H1 (cell line): ENCODE measurements around the gene SERINC5. TPM values are rescaled to one million over a fixed set of nuclear protein-coding genes. Genes with fewer than 3 reads are reported as not detected.
A peak's percentile ranks its signal among the peaks of the same experiment; 100 is the strongest.

Experiments
- CEBPB ChIP-seq: IDR thresholded peaks from 2 replicates; pipeline ENCODE4 v1.6.1; 2012; ENCODE audit warnings: low read depth, low read length
- CHD1 ChIP-seq: IDR thresholded peaks from 2 replicates; pipeline ENCODE4 v1.6.1; 2012; ENCODE audit warnings: low read depth, low read length, improper control_type of control experiment
- CREB1 ChIP-seq: IDR thresholded peaks from 2 replicates; pipeline ENCODE4 v1.6.1; 2012; ENCODE audit warnings: inconsistent platforms
- GABPA ChIP-seq: IDR thresholded peaks from 2 replicates; pipeline ENCODE4 v1.6.1; 2011; ENCODE audit warnings: mild to moderate bottlenecking, low read length, moderate library complexity, borderline replicate concordance; ENCODE audit not compliant: insufficient read depth
- HDAC6 ChIP-seq: IDR thresholded peaks from one replicate; pipeline ENCODE4 v1.7.1; 2012; ENCODE audit warnings: low read depth, mild to moderate bottlenecking, inconsistent platforms, low read length, moderate library complexity
- KDM1A ChIP-seq: fragments of 200-600, 300-600 bp; sonication (generic); IDR thresholded peaks from 2 replicates; pipeline ENCODE4 v1.7.1; 2016; ENCODE audit warnings: mild to moderate bottlenecking, low read length, borderline replicate concordance
- KDM4A ChIP-seq: IDR thresholded peaks from one replicate; pipeline ENCODE4 v1.7.1; 2012; ENCODE audit warnings: low read depth, mild to moderate bottlenecking, moderate library complexity, low read length, inconsistent platforms; ENCODE audit not compliant: severe bottlenecking
- KDM5A ChIP-seq: fragments of 200-600 bp; IDR thresholded peaks from 2 replicates; pipeline ENCODE4 v1.7.1; 2012; ENCODE audit warnings: mild to moderate bottlenecking, low read length, inconsistent platforms, mixed read lengths
- MAX ChIP-seq: IDR thresholded peaks from 2 replicates; pipeline ENCODE4 v1.6.1; 2012; ENCODE audit warnings: inconsistent platforms
- POLR2A ChIP-seq, 2 experiments: IDR thresholded peaks; 1 replicate in 1 of 2; 2 replicates in 1 of 2; pipeline ENCODE4 v1.6.1; 2011; ENCODE audit warnings: low read depth in 2 of 2, low read length in 2 of 2, mild to moderate bottlenecking in 2 of 2; ENCODE audit errors: control extremely low read depth in 1 of 2
- POLR2AphosphoS5 ChIP-seq: IDR thresholded peaks from 2 replicates; pipeline ENCODE4 v1.6.1; 2011; ENCODE audit warnings: low read depth, low read length
- SAP30 ChIP-seq: fragments of 300-600 bp; sonication (generic); IDR thresholded peaks from 2 replicates; pipeline ENCODE4 v1.7.1; 2012; ENCODE audit warnings: low read length, moderate library complexity, mild to moderate bottlenecking, inconsistent platforms; ENCODE audit not compliant: insufficient read depth, insufficient replicate concordance
- SIN3A ChIP-seq, 2 experiments: IDR thresholded peaks in 1 of 2; conservative IDR thresholded peaks in 1 of 2; 2 replicates each; pipeline ENCODE4 v1.6.1; 2011 to 2012; ENCODE audit warnings: low read length in 2 of 2, improper control_type of control experiment in 1 of 2, low read depth in 1 of 2, mild to moderate bottlenecking in 1 of 2
- SIRT6 ChIP-seq: IDR thresholded peaks from one replicate; pipeline ENCODE4 v1.7.1; 2012; ENCODE audit warnings: low read length, inconsistent platforms
- SP1 ChIP-seq: IDR thresholded peaks from 2 replicates; pipeline ENCODE4 v1.6.1; 2011; ENCODE audit warnings: low read depth, low read length
- TAF1 ChIP-seq: IDR thresholded peaks from 2 replicates; pipeline ENCODE4 v1.6.1; 2011; ENCODE audit warnings: mild to moderate bottlenecking, low read depth, low read length
- TBP ChIP-seq: IDR thresholded peaks from 2 replicates; pipeline ENCODE4 v1.6.1; 2011; ENCODE audit warnings: low read depth, low read length, improper control_type of control experiment
- YY1 ChIP-seq: IDR thresholded peaks from 2 replicates; pipeline ENCODE4 v1.6.1; 2011; ENCODE audit warnings: low read depth, mild to moderate bottlenecking, low read length
- polyA plus RNA-seq, 7 experiments: library from polyadenylated mRNA; depleted of rRNA in 3 of 7; stranded (reverse) in 5 of 7; unstranded in 2 of 7; fragments of >200 nt in 5 of 7; fragments of 200-250 nt in 2 of 7; gene quantifications; 1 replicate in 5 of 7; 2 replicates in 1 of 7; 4 replicates in 1 of 7; pipeline versions ENCODE4 v1.2.1 to v1.2.3, GENCODE V29; 2011 to 2013; ENCODE audit warnings: missing spikeins in 2 of 7, mixed read lengths in 2 of 7
- total RNA-seq: library from RNA; stranded (reverse); fragmentation: NEBNext Ultra II Directional; extraction: Animal tissue kit (Norgen Biotek cat#: 25700); gene quantifications from 2 replicates; pipeline ENCODE4 v1.2.1, GENCODE V29; 2021

SERINC5 gene
- total and polyA plus RNA-seq, 2 of the 8 experiments (the other 6 are each of a cell fraction or from before 2014, with no cell fraction given), result 32.2 to 149 TPM

- no peak for TF ChIP-seq SAP30
- no peak for TF ChIP-seq CHD1
- TF ChIP-seq CREB1, result peak; percentile 23
- 0 out of 2 replicates have a peak, but pooled peaks have one; percentile 64 for TF ChIP-seq POLR2AphosphoS5
- no peak for TF ChIP-seq KDM4A
- peak; percentile 47; the same call in 1 of the 2 replicates for TF ChIP-seq SP1
- TF ChIP-seq CEBPB, result no peak
- no peak for TF ChIP-seq HDAC6
- TF ChIP-seq SIN3A (conservative IDR thresholded peaks at IDR 0.05 in 1 of 2, IDR thresholded peaks at IDR 0.05 in 1 of 2; ENCODE audit: low read depth in 1 of 2, low read length in 2 of 2), result peak; percentile 92 to 93
- no peak for TF ChIP-seq KDM5A
- peak in 1 of 2 experiments; percentile 60; a peak in 1 of 3 replicates for TF ChIP-seq POLR2A (IDR thresholded peaks at IDR 0.05; ENCODE audit: control extremely low read depth in 1 of 2, low read depth in 2 of 2, low read length in 2 of 2)
- TF ChIP-seq KDM1A, result no peak
- peak; percentile 49 for TF ChIP-seq MAX
- TF ChIP-seq GABPA, result no peak
- TF ChIP-seq SIRT6, result no peak
- peak; percentile 74; the same call in 1 of the 2 replicates for TF ChIP-seq TBP
- TF ChIP-seq YY1, result 0 out of 2 replicates have a peak, but pooled peaks have one; percentile 21
- TF ChIP-seq TAF1, result peak; percentile 41; the same call in 1 of the 2 replicates
- TF ChIP-seq, all 59 proteins: peak for 19
Observed at GRCh38 chr5:80141147-80141671, 114.6 kb downstream of the SERINC5 start (continued).
